Thoracic aorta (tissue), 2 donors: ENCODE data around the gene EXOC8. TPM values are rescaled to one million over a fixed set of nuclear protein-coding genes. Genes with fewer than 3 reads are reported as not detected.

Source experiments
- ATAC-seq: fragments of 150-250 bp; one replicate; pipeline ENCODE4 v1.8.0; 2017; ENCODE audit warnings: low read depth; ENCODE audit not compliant: insufficient number of reproducible peaks, low FRiP score
- DNase-seq: peaks from one replicate; pipeline ENCODE4 v3.0.0-alpha.2; 2020; ENCODE audit warnings: low spot score
- H3K27ac ChIP-seq, 2 donors: fragments of 200-600 bp; sonication (generic); 1 replicate in 1 of 2; 2 replicates in 1 of 2; pipeline ENCODE4 v1.5.1; 2016; ENCODE audit warnings: mild to moderate bottlenecking in 2 of 2, moderate library complexity in 2 of 2
- H3K27me3 ChIP-seq: fragments of 200-600 bp; sonication (generic); replicated peaks from 2 replicates; pipeline ENCODE4 v1.6.0; 2016; ENCODE audit warnings: mild to moderate bottlenecking; ENCODE audit not compliant: insufficient read depth
- H3K36me3 ChIP-seq: fragments of 200-600 bp; sonication (generic); one replicate; pipeline ENCODE4 v1.5.1; 2016
- H3K4me1 ChIP-seq, 2 donors: fragments of 200-600 bp; sonication (generic); 1 replicate in 1 of 2; 2 replicates in 1 of 2; pipeline versions ENCODE4 v1.5.1 to v1.6.0; 2016; ENCODE audit warnings: low read depth in 2 of 2, mild to moderate bottlenecking in 1 of 2; ENCODE audit not compliant: control insufficient read depth in 1 of 2
- H3K4me3 ChIP-seq: fragments of 200-600 bp; sonication (generic); 2 replicates; pipeline ENCODE4 v1.5.1; 2016; ENCODE audit warnings: mild to moderate bottlenecking
- H3K9me3 ChIP-seq: fragments of 200-600 bp; sonication (generic); 2 replicates; pipeline ENCODE4 v1.5.1; 2016
- CTCF ChIP-seq: fragments of 200-600 bp; sonication (generic); IDR thresholded peaks from one replicate; pipeline ENCODE4 v1.5.1; 2019; ENCODE audit warnings: antibody characterized with exemption
- total RNA-seq, 2 donors: library from RNA; depleted of rRNA; stranded (reverse); fragments of >200 nt; gene quantifications; one replicate each; pipeline versions ENCODE4 v1.1.0 to v1.2.3, GENCODE V29; 2016

Gene EXOC8
- total RNA-seq, 2 donors from 2014 or later = 15.0 to 21.7 TPM

GRCh38 chr1:231362325-231362724, 24.7 kb upstream of the EXOC8 start:
- ATAC-seq = no peak
- DNase-seq = no peak
- H3K36me3 ChIP-seq = no peaks in the 10 kb centered on the region
- TF ChIP-seq CTCF = no peak
- no peaks in the 10 kb centered on the region for H3K4me1 ChIP-seq
- H3K9me3 ChIP-seq = no peaks in the 10 kb centered on the region
- no peak overlapping the region for H3K4me3 ChIP-seq
- no peak overlapping the region for H3K27ac ChIP-seq
- no peaks in the 10 kb centered on the region for H3K27me3 ChIP-seq

- Histone ChIP-seq H3K27ac (no peak overlapping the region), H3K27me3 (no peaks in the 10 kb centered on the region), H3K4me3 (no peak overlapping the region), H3K9me3 (no peaks in the 10 kb centered on the region), H3K4me1 (no peaks in the 10 kb centered on the region), H3K36me3 (no peaks in the 10 kb centered on the region)
- ATAC-seq (no peak), DNase-seq (no peak)
- TF ChIP-seq CTCF = no peak
These were observed 21.5 kb upstream of the EXOC8 start for GRCh38 chr1:231359113-231359512.

- no peaks in the 10 kb centered on the region for H3K4me1 ChIP-seq
- H3K27ac ChIP-seq = no peak overlapping the region
- DNase-seq = no peak
- H3K27me3 ChIP-seq = no peaks in the 10 kb centered on the region
- peak; percentile 72 for TF ChIP-seq CTCF
- ATAC-seq = peak; percentile 75
- H3K9me3 ChIP-seq = no peaks in the 10 kb centered on the region
- H3K4me3 ChIP-seq = no peak overlapping the region
- H3K36me3 ChIP-seq = no peaks in the 10 kb centered on the region
These were observed 20.2 kb upstream of the EXOC8 start for GRCh38 chr1:231357831-231358354.

GRCh38 chr1:231357187-231357772, 19.6 kb upstream of the EXOC8 start:
- no peaks in the 10 kb centered on the region for H3K27me3 ChIP-seq
- ATAC-seq (no peak), DNase-seq (no peak)
- H3K36me3 ChIP-seq = peaks cover 4% of the 10 kb centered on the region
- no peaks in the 10 kb centered on the region for H3K9me3 ChIP-seq
- TF ChIP-seq CTCF = no peak
- no peak overlapping the region for H3K27ac ChIP-seq
- no peak overlapping the region for H3K4me3 ChIP-seq
- H3K4me1 ChIP-seq = no peaks in the 10 kb centered on the region

- Histone ChIP-seq H3K9me3 (no peaks in the 10 kb centered on the region), H3K27ac (no peak overlapping the region), H3K36me3 (peaks cover 17% of the 10 kb centered on the region), H3K4me1 (no peaks in the 10 kb centered on the region), H3K27me3 (no peaks in the 10 kb centered on the region), H3K4me3 (no peak overlapping the region)
- no peak for DNase-seq
- no peak for TF ChIP-seq CTCF
- no peak for ATAC-seq
These were observed 17.5 kb upstream of the EXOC8 start for GRCh38 chr1:231355171-231355570.
